GM23338 (cell line): ENCODE data around the gene PRR29. TPM values are rescaled to one million over a fixed set of nuclear protein-coding genes. Genes with fewer than 3 reads are reported as not detected.
A peak's percentile ranks its signal among the peaks of the same experiment; 100 is the strongest.

Experiments used
- ATAC-seq: fragments of 200-7000 bp; cut with Tn5 transposase; 3 replicates; pipeline ENCODE4 v1.9.1; 2020
- DNase-seq: peaks from one replicate; pipeline ENCODE4 v3.0.0-alpha.2; 2015; ENCODE audit warnings: low spot score
- H2AFZ ChIP-seq: fragments of 200-600 bp; sonication (generic); 2 replicates; pipeline ENCODE4 v1.8.0; 2016; ENCODE audit warnings: antibody characterized with exemption, mild to moderate bottlenecking, moderate library complexity
- H3F3A ChIP-seq: fragments of 200-600 bp; sonication (generic); replicated peaks from 2 replicates; pipeline ENCODE4 v1.8.0; 2017; ENCODE audit warnings: antibody characterized with exemption, mixed run types, low read depth
- H3K27ac ChIP-seq: fragments of 200-600 bp; sonication (generic); 2 replicates; pipeline ENCODE4 v1.6.1; 2016; ENCODE audit warnings: low read depth
- H3K27me3 ChIP-seq: fragments of 200-600 bp; sonication (generic); 2 replicates; pipeline ENCODE4 v1.8.0; 2016; ENCODE audit warnings: mild to moderate bottlenecking, mixed run types, moderate library complexity; ENCODE audit not compliant: insufficient read depth
- H3K36me3 ChIP-seq: fragments of 200-600 bp; sonication (generic); 2 replicates; pipeline ENCODE4 v1.8.0; 2016; ENCODE audit warnings: mild to moderate bottlenecking; ENCODE audit not compliant: insufficient read depth
- H3K4me1 ChIP-seq: fragments of 200-600 bp; sonication (generic); 2 replicates; pipeline ENCODE4 v1.8.0; 2016; ENCODE audit warnings: mild to moderate bottlenecking, moderate library complexity; ENCODE audit not compliant: insufficient read depth
- H3K4me2 ChIP-seq: fragments of 200-600 bp; sonication (generic); 2 replicates; pipeline ENCODE4 v1.7.1; 2017; ENCODE audit warnings: mixed run types
- H3K4me3 ChIP-seq: fragments of 200-600 bp; sonication (generic); 2 replicates; pipeline ENCODE4 v1.6.1; 2016; ENCODE audit warnings: mixed run types
- H3K79me2 ChIP-seq: fragments of 200-600 bp; sonication (generic); replicated peaks from 2 replicates; pipeline ENCODE4 v1.8.0; 2017; ENCODE audit warnings: mild to moderate bottlenecking; ENCODE audit not compliant: insufficient read depth
- H3K9me2 ChIP-seq: fragments of 200-600 bp; sonication (generic); 2 replicates; pipeline ENCODE4 v1.8.0; 2017; ENCODE audit not compliant: insufficient read depth
- H4K20me1 ChIP-seq: fragments of 200-600 bp; sonication (generic); replicated peaks from 2 replicates; pipeline ENCODE4 v1.8.0; 2017; ENCODE audit warnings: mild to moderate bottlenecking; ENCODE audit not compliant: insufficient read depth
- H3K27ac Mint-ChIP-seq: 2 replicates; pipeline ENCODE4 v1.8.0; 2020; ENCODE audit warnings: inconsistent platforms, mild to moderate bottlenecking, moderate library complexity, mixed read lengths
- H3K27me3 Mint-ChIP-seq: 3 replicates; pipeline ENCODE4 v1.8.0; 2022; ENCODE audit warnings: low read depth, mild to moderate bottlenecking, moderate library complexity, mixed read lengths, inconsistent platforms; ENCODE audit not compliant: insufficient read depth, poor library complexity
- H3K36me3 Mint-ChIP-seq: 3 replicates; pipeline ENCODE4 v1.8.0; 2021; ENCODE audit warnings: low read depth, mild to moderate bottlenecking, inconsistent platforms, moderate library complexity, mixed read lengths
- H3K4me1 Mint-ChIP-seq: 3 replicates; pipeline ENCODE4 v1.8.0; 2020; ENCODE audit warnings: mild to moderate bottlenecking, inconsistent platforms, mixed read lengths
- H3K4me3 Mint-ChIP-seq: 3 replicates; pipeline ENCODE4 v1.8.0; 2021; ENCODE audit warnings: moderate library complexity, mild to moderate bottlenecking, inconsistent platforms, mixed read lengths
- H3K9me3 Mint-ChIP-seq: 3 replicates; pipeline ENCODE4 v1.8.0; 2020; ENCODE audit warnings: moderate library complexity, mild to moderate bottlenecking, inconsistent platforms, mixed read lengths
- CREB1 ChIP-seq: fragments of 250-450 bp; sonication (Bioruptor Pico); IDR thresholded peaks from 2 replicates; pipeline ENCODE4 v1.5.0; 2020; ENCODE audit warnings: low read depth, mild to moderate bottlenecking, moderate library complexity
- EZH2 ChIP-seq: fragments of 200-600 bp; sonication (generic); IDR thresholded peaks from one replicate; pipeline ENCODE4 v1.8.0; 2017; ENCODE audit warnings: antibody characterized with exemption, mild to moderate bottlenecking, low read depth; ENCODE audit not compliant: unreplicated experiment
- EZH2phosphoT487 ChIP-seq: fragments of 200-600 bp; sonication (generic); IDR thresholded peaks from one replicate; pipeline ENCODE4 v1.8.1; 2018; ENCODE audit warnings: antibody characterized with exemption; ENCODE audit not compliant: unreplicated experiment
- JUNB ChIP-seq: IDR thresholded peaks from one replicate; pipeline ENCODE4 v1.6.1; 2016; ENCODE audit warnings: antibody characterized with exemption; ENCODE audit not compliant: unreplicated experiment
- NANOG ChIP-seq: IDR thresholded peaks from 2 replicates; pipeline ENCODE4 v1.6.1; 2016; ENCODE audit warnings: antibody characterized with exemption, borderline replicate concordance
- POLR2AphosphoS5 ChIP-seq: IDR thresholded peaks from 2 replicates; pipeline ENCODE4 v1.6.1; 2016; ENCODE audit warnings: antibody characterized with exemption, low read depth
- STAT1 ChIP-seq: IDR thresholded peaks from one replicate; pipeline ENCODE4 v1.6.1; 2016; ENCODE audit warnings: antibody characterized with exemption; ENCODE audit not compliant: unreplicated experiment
- ZNF114 ChIP-seq: fragments of 250-450 bp; sonication (Bioruptor Pico); IDR thresholded peaks from 2 replicates; pipeline ENCODE4 v1.5.0; 2020; ENCODE audit warnings: mild to moderate bottlenecking, moderate library complexity
- ZNF331 ChIP-seq: fragments of 250-450 bp; sonication (Bioruptor Pico); IDR thresholded peaks from 2 replicates; pipeline ENCODE4 v1.5.0; 2020; ENCODE audit warnings: low read depth, mild to moderate bottlenecking, moderate library complexity
- polyA plus RNA-seq: library from polyadenylated mRNA; unstranded; fragments of >200 nt; fragmentation: Nextera tagmentation; extraction: Ambion mirVana; gene quantifications from 2 replicates; pipeline ENCODE4 v1.2.1, GENCODE V29; 2016
- total RNA-seq: library from RNA; depleted of rRNA; stranded (reverse); fragments of >200 nt; shearing (Covaris generic); gene quantifications from 2 replicates; pipeline ENCODE4 v1.2.3, GENCODE V29; 2014
- TF ChIP-seq, protein P1 (sequence below), 2 experiments: fragments of 200-600 bp in 1 of 2; sonication (generic) in 1 of 2; conservative IDR thresholded peaks; 2 replicates each; pipeline versions ENCODE4 v1.5.1 to v1.6.1; 2016 to 2017; ENCODE audit warnings: antibody characterized with exemption in 2 of 2, low read depth in 2 of 2, mild to moderate bottlenecking in 2 of 2, moderate library complexity in 1 of 2
- TF ChIP-seq, protein P2 (sequence below): fragments of 250-450 bp; sonication (Bioruptor Pico); IDR thresholded peaks from 2 replicates; pipeline ENCODE4 v1.5.0; 2020; ENCODE audit warnings: mild to moderate bottlenecking, moderate library complexity
- TF ChIP-seq, protein P3 (sequence below): IDR thresholded peaks from 2 replicates; pipeline ENCODE4 v1.6.1; 2016; ENCODE audit warnings: antibody characterized with exemption

PRR29 gene
- total and polyA plus RNA-seq, 2 experiments from 2014 or later, result 0.24 to 1.3 TPM

DNA sequence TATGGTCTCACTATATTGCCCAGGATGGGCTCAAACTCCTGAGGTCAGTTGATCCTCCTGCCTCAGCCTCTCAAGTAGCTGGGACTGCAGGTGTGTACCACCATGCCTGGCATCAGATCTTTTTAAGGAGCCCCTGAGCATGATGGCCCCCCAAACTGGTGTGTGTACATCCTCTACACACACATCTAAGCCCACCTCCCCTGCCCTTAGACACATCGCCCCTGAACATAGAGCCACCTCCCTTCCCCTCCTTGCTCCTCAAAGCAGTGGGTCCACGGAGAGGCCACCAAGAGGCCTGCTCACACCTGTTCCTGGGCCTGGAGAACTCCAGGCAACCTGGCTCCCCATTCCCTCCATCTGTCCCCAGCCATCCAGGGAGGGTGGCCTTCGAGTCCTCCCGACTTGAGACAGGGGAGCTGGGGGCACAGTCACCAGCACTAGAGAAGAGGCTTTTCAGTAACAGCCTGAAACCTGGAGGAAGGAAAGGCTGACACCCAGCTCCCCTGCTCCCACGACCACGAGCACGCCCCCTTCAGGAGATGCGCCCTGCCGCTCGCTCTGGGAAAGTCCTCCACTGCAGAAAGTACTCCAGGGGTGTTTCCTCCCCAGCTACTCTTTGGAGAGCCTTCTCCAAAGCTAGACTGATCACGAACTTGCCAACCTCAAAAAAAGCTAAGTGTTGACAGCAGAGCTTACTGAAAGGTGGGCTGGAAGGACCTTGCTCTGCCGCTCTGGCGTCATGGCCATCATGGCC is 12.6 kb upstream of the PRR29 start:
- Histone ChIP-seq H3F3A (no peaks in the 10 kb centered on the region), H3K79me2 (no peaks in the 10 kb centered on the region), H3K27ac (no peak overlapping the region), H3K9me2 (no peaks in the 10 kb centered on the region), H3K4me2 (no peak overlapping the region), H3K4me1 (peaks cover 5% of the 10 kb centered on the region; the same call in 1 of the 2 replicates), H3K4me3 (no peak overlapping the region), H3K36me3 (no peaks in the 10 kb centered on the region), H2AFZ (no peak overlapping the region), H3K27me3 (no peaks in the 10 kb centered on the region), H4K20me1 (no peaks in the 10 kb centered on the region)
- Mint-ChIP-seq H3K27me3 (peaks cover 11% of the 10 kb centered on the region), H3K27ac (peak overlapping the region; percentile 44; the same call in 1 of the 2 replicates), H3K9me3 (peaks cover 20% of the 10 kb centered on the region), H3K4me1 (peaks cover 20% of the 10 kb centered on the region), H3K36me3 (peaks cover 11% of the 10 kb centered on the region; the same call in 1 of the 3 replicates), H3K4me3 (no peak overlapping the region)
- TF ChIP-seq EZH2phosphoT487, result no peak
- TF ChIP-seq, protein P1, sequence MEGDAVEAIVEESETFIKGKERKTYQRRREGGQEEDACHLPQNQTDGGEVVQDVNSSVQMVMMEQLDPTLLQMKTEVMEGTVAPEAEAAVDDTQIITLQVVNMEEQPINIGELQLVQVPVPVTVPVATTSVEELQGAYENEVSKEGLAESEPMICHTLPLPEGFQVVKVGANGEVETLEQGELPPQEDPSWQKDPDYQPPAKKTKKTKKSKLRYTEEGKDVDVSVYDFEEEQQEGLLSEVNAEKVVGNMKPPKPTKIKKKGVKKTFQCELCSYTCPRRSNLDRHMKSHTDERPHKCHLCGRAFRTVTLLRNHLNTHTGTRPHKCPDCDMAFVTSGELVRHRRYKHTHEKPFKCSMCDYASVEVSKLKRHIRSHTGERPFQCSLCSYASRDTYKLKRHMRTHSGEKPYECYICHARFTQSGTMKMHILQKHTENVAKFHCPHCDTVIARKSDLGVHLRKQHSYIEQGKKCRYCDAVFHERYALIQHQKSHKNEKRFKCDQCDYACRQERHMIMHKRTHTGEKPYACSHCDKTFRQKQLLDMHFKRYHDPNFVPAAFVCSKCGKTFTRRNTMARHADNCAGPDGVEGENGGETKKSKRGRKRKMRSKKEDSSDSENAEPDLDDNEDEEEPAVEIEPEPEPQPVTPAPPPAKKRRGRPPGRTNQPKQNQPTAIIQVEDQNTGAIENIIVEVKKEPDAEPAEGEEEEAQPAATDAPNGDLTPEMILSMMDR (conservative IDR thresholded peaks at IDR 0.05; ENCODE audit: low read depth in 2 of 2), result peak; percentile 45 to 62
- ATAC-seq (peak; percentile 6; the same call in 1 of the 3 replicates), DNase-seq (peak; percentile 44)

DNA sequence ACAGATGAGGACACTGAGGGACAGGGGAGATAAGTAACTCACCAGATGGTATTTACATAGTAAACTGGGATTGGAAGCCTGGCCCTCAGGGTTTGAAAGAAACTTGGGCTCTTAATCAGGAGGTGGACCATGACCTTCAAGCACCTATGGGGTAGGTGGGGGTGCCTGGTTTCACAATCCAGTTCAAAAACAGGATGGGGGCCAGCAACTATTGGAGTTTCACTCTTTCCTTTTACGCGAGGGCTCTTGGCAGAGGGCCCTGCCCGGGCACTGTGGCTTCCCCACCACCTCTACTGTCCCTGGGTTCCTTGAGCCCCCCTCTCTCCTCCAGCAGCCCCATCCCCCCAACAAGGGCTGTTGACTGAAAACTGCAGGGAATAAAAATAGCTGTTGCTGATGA is 11.3 kb upstream of the PRR29 start:
- H2AFZ ChIP-seq, result no peak overlapping the region
- no peak overlapping the region for H3K27ac Mint-ChIP-seq
- peaks cover 17% of the 10 kb centered on the region for H3K27me3 Mint-ChIP-seq
- no peak overlapping the region for H3K27ac ChIP-seq
- no peaks in the 10 kb centered on the region for H3K36me3 ChIP-seq
- no peaks in the 10 kb centered on the region for H4K20me1 ChIP-seq
- H3K27me3 ChIP-seq, result no peaks in the 10 kb centered on the region
- peaks cover 8% of the 10 kb centered on the region; the same call in 1 of the 3 replicates for H3K36me3 Mint-ChIP-seq
- no peak for ATAC-seq
- H3K9me2 ChIP-seq, result no peaks in the 10 kb centered on the region
- DNase-seq, result no peak
- H3K4me3 Mint-ChIP-seq, result no peak overlapping the region
- H3K4me2 ChIP-seq, result no peak overlapping the region
- H3K4me1 Mint-ChIP-seq, result peaks cover 23% of the 10 kb centered on the region
- no peaks in the 10 kb centered on the region for H3K79me2 ChIP-seq
- H3K4me3 ChIP-seq, result no peak overlapping the region
- H3K9me3 Mint-ChIP-seq, result peaks cover 14% of the 10 kb centered on the region
- no peaks in the 10 kb centered on the region for H3F3A ChIP-seq
- peaks cover 5% of the 10 kb centered on the region; the same call in 1 of the 2 replicates for H3K4me1 ChIP-seq
- TF ChIP-seq ZNF114 (CRISPR knock-in tag), result no peak
- TF ChIP-seq, protein P2, sequence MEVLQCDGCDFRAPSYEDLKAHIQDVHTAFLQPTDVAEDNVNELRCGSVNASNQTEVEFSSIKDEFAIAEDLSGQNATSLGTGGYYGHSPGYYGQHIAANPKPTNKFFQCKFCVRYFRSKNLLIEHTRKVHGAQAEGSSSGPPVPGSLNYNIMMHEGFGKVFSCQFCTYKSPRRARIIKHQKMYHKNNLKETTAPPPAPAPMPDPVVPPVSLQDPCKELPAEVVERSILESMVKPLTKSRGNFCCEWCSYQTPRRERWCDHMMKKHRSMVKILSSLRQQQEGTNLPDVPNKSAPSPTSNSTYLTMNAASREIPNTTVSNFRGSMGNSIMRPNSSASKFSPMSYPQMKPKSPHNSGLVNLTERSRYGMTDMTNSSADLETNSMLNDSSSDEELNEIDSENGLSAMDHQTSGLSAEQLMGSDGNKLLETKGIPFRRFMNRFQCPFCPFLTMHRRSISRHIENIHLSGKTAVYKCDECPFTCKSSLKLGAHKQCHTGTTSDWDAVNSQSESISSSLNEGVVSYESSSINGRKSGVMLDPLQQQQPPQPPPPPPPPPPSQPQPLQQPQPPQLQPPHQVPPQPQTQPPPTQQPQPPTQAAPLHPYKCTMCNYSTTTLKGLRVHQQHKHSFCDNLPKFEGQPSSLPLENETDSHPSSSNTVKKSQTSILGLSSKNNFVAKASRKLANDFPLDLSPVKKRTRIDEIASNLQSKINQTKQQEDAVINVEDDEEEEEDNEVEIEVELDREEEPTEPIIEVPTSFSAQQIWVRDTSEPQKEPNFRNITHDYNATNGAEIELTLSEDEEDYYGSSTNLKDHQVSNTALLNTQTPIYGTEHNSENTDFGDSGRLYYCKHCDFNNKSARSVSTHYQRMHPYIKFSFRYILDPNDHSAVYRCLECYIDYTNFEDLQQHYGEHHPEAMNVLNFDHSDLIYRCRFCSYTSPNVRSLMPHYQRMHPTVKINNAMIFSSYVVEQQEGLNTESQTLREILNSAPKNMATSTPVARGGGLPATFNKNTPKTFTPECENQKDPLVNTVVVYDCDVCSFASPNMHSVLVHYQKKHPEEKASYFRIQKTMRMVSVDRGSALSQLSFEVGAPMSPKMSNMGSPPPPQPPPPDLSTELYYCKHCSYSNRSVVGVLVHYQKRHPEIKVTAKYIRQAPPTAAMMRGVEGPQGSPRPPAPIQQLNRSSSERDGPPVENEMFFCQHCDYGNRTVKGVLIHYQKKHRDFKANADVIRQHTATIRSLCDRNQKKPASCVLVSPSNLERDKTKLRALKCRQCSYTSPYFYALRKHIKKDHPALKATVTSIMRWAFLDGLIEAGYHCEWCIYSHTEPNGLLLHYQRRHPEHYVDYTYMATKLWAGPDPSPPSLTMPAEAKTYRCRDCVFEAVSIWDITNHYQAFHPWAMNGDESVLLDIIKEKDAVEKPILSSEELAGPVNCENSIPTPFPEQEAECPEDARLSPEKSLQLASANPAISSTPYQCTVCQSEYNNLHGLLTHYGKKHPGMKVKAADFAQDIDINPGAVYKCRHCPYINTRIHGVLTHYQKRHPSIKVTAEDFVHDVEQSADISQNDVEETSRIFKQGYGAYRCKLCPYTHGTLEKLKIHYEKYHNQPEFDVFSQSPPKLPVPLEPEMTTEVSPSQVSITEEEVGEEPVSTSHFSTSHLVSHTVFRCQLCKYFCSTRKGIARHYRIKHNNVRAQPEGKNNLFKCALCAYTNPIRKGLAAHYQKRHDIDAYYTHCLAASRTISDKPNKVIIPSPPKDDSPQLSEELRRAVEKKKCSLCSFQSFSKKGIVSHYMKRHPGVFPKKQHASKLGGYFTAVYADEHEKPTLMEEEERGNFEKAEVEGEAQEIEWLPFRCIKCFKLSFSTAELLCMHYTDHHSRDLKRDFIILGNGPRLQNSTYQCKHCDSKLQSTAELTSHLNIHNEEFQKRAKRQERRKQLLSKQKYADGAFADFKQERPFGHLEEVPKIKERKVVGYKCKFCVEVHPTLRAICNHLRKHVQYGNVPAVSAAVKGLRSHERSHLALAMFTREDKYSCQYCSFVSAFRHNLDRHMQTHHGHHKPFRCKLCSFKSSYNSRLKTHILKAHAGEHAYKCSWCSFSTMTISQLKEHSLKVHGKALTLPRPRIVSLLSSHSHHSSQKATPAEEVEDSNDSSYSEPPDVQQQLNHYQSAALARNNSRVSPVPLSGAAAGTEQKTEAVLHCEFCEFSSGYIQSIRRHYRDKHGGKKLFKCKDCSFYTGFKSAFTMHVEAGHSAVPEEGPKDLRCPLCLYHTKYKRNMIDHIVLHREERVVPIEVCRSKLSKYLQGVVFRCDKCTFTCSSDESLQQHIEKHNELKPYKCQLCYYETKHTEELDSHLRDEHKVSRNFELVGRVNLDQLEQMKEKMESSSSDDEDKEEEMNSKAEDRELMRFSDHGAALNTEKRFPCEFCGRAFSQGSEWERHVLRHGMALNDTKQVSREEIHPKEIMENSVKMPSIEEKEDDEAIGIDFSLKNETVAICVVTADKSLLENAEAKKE (CRISPR knock-in tag), result no peak
- no peak for TF ChIP-seq EZH2phosphoT487
- TF ChIP-seq, protein P3, sequence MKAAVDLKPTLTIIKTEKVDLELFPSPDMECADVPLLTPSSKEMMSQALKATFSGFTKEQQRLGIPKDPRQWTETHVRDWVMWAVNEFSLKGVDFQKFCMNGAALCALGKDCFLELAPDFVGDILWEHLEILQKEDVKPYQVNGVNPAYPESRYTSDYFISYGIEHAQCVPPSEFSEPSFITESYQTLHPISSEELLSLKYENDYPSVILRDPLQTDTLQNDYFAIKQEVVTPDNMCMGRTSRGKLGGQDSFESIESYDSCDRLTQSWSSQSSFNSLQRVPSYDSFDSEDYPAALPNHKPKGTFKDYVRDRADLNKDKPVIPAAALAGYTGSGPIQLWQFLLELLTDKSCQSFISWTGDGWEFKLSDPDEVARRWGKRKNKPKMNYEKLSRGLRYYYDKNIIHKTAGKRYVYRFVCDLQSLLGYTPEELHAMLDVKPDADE, result no peak
- no peak for TF ChIP-seq NANOG
- TF ChIP-seq EZH2, result no peak
- TF ChIP-seq POLR2AphosphoS5, result no peak
- TF ChIP-seq STAT1, result no peak
- no peak for TF ChIP-seq JUNB
- TF ChIP-seq ZNF331 (CRISPR knock-in tag), result no peak
- TF ChIP-seq CREB1, result no peak
